Measurements from ENCODE around the gene IL36B.

IL36B gene

GRCh38 chr2:113081488-113082210, 29.0 kb upstream of the IL36B start:
- DNase-seq (ENCODE audit: insufficient read length, low spot score) (no peak), FAIRE-seq (no peak)
- TF ChIP-seq CTCF (IDR thresholded peaks at IDR 0.05; ENCODE audit: insufficient read depth, missing control alignments) = no peak

DNA sequence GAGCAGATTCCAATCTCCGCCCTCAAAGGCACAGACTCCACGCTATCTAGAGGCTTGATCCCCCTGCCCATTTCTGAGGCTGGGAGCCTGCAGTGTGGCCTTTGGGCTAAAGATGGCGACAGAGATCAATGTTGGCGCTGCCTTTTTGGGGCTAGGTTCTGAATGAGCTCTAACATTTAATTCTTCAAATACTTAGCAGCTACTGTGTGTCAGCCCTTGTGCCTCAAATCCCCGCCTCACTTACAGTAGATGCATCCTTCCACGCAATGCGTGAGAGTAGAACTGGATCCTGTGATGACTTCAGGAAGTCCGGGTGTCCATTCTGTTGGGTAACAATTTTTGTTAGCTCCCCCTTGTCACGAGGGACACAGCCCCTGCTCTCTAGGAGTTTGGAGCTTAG, 27.5 kb upstream of the IL36B start:
- peak; percentile 62 for TF ChIP-seq CTCF (IDR thresholded peaks at IDR 0.05; ENCODE audit: insufficient read depth, missing control alignments)
- FAIRE-seq (no peak), DNase-seq (ENCODE audit: insufficient read length, low spot score) (no peak)

DNA sequence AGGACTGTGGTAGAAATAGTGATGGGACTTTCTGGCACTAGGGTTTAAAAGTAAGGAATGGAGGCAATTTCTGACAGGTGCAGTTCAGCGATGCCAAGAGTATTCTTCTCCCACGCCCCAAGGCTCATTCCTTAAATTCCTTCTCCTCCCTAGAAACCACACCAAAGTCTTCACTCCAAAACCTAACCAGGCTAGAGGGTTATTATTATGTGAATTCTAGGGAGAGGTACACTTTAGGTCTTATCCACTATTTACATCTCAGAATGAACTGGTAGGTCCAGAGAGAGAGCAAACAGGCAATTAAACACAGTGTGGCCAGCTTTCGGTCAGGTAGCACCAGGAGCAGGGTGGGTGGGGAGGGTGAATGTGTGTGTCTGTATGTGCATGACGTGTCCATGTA, 26.5 kb upstream of the IL36B start:
- FAIRE-seq (no peak), DNase-seq (ENCODE audit: insufficient read length, low spot score) (no peak)
- no peak for TF ChIP-seq CTCF (IDR thresholded peaks at IDR 0.05; ENCODE audit: insufficient read depth, missing control alignments)

DNA sequence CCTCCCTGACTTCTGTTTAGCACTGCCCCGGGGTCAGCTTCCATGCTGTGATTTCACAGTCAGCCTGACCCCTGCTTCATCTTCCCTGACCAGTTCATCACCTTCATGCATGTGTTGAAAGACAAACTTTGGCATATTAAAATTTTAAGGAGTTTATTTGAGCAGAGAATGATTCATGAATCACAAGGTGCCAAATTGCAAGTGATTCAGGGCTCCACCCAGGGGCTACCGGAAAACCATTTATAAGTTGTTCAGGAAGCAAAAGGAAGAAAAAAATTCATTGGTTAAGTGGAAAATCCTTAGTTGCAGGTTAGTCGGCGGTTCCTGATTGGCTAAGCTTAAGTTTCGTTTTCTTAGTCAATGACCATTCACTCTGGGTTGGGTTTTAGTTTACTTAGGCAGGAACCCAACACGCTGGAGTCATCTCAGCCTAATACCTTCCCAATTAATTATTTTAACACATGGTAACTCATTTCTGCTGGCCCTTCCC, 25.7 kb upstream of the IL36B start:
- TF ChIP-seq CTCF (IDR thresholded peaks at IDR 0.05; ENCODE audit: insufficient read depth, missing control alignments) = no peak
- DNase-seq (ENCODE audit: insufficient read length, low spot score) (no peak), FAIRE-seq (no peak)

DNA sequence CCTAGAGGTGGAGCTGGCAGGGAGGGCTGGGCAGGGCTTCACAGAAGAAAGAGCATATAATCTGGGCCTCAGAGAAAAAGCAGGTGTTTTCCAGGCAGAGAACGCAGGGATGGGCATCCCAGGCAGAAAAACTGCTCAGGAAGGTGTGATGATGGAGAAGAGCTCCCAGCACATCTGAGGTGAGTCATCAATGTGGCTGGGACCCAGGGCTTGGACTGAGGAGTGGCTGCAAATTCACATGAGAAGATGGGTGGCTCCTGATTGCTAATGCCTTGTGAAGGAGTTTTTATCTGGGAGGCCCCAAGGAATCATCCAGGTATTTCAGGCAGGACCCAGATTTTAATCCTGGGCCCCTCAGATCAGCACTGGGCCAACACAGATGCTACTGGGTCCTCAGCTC, 25.3 kb upstream of the IL36B start:
- DNase-seq (ENCODE audit: insufficient read length, low spot score) (no peak), FAIRE-seq (no peak)
- no peak for TF ChIP-seq CTCF (IDR thresholded peaks at IDR 0.05; ENCODE audit: insufficient read depth, missing control alignments)

DNA sequence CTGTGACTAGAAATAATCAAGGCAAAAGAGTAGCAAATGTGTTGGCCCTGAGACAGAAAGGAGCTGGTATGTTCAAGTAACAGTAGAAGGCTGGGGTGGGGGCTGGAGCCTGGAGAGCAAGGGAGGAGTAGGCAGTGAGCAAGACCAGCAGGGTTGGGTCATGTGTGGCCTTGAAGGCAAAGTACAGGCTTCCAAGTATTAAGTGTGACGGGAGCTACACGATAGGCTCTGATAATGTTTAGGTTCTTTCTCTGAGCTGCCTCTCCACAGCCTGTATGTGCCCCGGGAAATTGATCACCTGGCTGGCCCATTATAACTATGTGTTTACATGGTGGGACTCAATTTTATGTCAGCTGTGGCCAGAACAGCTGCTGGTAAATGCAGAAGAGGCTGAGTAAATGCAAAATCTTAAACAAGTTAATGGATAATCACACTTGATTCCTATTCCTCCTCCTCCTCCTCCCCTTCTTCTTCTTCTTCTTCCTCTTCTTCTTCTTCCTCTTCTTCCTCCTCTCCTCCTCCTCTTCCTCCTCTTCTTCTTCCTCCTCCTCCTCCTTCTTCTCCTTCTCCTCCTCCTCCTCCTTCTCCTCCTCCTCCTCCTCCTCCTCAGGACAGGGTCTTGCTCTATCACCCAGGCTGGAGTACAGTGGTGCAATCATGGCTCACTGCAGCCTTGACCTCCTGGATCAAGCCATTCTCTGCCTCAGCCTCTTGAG, 24.4 kb upstream of the IL36B start:
- no peak for TF ChIP-seq CTCF (IDR thresholded peaks at IDR 0.05; ENCODE audit: insufficient read depth, missing control alignments)
- DNase-seq (ENCODE audit: insufficient read length, low spot score) (no peak), FAIRE-seq (no peak)

GRCh38 chr2:113075600-113075999, 22.9 kb upstream of the IL36B start:
- no peak for TF ChIP-seq CTCF (IDR thresholded peaks at IDR 0.05; ENCODE audit: insufficient read depth, missing control alignments)
- DNase-seq (ENCODE audit: insufficient read length, low spot score) = no peak
- no peak for FAIRE-seq

All from D721Med (cell line).